Measurements from ENCODE around the gene GRIP2.

- TF ChIP-seq CTCF (conservative IDR thresholded peaks at IDR 0.05; ENCODE audit: low read depth, low read length) (no peak), EZH2 (IDR thresholded peaks at IDR 0.05; ENCODE audit: borderline replicate concordance, low read depth, low read length, poor library complexity, severe bottlenecking) (no peak)
Measured at GRCh38 chr3:14512281-14512941, 27.7 kb downstream of the GRIP2 start.
